NOMO-1 treated with DMSO at 0.1 percent for 48 hours (cell line): ENCODE data around the gene TPP1.
A peak's percentile ranks its signal among the peaks of the same experiment; 100 is the strongest.

ENCODE experiments used
- DNase-seq: peaks from one replicate; lab custom pipeline; 2025; ENCODE audit not compliant: unreplicated experiment; lab: John Stamatoyannopoulos, UW

Gene TPP1

DNA sequence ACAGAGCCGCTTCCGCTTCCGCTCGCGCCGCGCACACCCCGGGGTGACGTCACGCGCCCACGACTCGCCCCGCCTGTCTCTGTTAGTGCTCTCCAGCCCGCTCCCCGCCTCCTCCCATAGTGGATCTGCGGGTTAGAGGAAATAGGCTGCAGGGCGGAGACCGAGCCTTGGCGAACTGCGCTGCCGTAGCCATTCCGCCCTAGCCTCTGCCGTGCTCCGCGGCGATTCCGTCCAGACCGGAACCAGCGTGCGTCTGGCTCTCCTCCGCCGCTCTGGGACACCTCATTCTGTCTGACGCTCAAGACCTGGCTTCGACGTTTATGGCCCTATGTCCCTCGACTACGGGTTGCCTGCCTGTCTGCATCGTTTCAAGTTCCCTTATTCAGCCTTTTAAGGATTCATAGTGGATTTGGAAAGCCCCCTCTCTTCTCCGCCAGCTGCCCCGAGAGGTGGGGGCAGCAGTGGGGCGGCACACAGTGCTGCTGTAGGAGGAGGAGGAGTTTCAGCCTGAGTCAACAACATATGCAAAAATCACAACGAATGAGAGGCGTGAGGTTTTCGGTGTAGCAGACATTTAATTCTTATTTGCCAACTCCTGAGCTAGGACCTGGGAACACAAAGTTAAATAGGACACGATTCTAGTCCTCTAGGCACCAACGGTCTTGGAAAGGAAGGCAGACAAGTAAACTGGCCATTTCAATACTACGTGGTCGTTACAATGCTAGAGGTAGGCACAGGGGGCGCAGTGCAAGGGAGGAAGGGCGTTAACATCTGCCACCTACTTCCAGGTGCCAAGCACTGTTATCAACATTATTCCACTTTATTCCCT, 6.8 kb downstream of the TPP1 start, which contains the start of gene TAF10:
Gene TAF10, minus strand, starts transcription at position 4 of the 829 bp plus-strand sequence. CDS start 27 bp downstream, outside the sequence.
- peak; percentile 96 for DNase-seq

DNA sequence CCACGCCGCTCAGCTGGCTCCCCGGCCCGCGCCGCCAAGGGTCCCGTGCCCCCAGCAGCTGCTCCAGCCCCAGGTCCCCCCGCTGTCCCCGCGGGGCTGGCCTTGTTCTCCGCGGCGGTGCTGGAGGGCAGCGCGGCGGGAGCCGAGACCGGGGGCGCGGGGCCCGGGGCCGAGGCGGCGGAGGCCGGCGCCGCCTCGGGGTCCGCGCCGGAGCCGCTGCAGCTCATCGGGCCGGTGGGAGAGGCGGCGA, 7.3 kb downstream of the TPP1 start:
- DNase-seq: no peak

DNA sequence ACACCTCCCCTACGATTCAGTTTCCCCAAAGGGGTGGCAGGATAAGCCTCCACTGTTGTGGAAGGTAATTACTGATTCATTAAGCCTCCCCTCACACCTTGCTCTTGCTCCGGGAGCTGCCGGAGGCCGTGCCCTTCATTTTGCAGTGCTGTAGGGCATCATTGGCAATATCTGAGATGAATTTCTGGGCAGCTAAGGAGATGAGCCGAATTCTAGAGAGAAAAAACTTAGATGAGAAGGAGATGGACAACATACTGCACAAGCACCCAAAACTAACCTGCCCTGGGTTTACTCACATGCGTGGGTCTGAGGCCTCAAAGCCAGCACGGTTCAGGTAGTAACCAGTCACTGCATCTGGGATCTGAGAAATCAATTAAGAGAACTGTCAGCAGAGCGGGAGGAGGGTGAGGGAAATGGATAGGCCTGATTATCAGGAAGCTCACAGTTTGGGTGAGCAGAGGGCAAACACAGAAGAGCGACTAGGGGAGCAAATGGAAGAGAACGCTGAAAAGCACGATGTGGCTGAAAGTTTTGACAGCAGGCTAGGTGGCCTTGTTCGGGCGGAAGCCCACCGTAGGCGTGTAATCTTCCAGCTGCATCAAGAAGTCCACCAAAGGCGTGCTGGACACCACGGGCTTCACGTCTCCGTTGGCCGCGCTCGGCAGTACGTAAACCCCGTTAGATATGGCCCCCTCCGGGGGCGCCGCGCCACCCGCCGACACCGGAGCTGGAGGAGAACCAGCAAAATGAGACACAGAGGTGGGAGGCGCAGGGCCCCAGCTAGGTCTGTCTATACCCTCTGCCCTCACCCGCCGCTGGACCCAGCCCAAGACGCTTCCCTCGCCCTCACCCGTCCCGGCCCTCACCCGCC, 7.9 kb downstream of the TPP1 start:
- DNase-seq: peak; percentile 7

DNA sequence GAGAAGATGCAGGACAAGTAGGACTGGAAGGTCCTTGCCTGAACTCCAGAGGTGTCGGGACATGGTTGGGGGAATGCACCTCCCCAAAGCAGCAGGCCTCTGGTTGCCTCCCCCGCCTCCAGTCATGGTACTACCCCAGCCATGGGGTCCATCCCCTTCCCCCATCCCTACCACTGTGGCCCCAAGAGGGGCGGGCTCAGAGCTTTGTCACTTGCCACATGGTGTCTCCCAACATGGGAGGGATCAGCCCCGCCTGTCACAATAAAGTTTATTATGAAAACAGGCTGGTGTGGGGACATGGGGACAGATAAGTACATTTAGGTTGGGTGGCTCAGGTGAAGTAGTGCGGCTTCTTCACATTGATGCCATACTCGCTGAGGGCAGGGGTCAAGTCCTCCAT, 8.6 kb downstream of the TPP1 start:
- DNase-seq: no peak

DNA sequence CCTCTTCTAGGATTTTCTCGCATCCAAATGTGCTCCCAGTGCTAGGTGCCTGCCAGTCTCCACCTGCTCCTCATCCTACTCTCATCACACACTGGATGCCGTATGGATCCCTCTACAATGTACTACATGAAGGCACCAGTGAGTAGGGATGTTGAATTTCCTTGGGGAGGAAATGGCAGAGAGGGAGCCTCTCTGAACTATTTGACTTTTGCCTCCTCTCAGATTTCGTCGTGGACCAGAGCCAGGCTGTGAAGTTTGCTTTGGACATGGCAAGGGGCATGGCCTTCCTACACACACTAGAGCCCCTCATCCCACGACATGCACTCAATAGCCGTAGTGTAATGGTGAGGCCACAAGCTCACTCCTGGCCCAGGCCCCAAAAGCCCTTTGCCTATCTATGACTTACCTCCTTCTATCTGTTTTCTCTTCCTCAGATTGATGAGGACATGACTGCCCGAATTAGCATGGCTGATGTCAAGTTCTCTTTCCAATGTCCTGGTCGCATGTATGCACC, 9.7 kb downstream of the TPP1 start:
- no peak for DNase-seq

DNA sequence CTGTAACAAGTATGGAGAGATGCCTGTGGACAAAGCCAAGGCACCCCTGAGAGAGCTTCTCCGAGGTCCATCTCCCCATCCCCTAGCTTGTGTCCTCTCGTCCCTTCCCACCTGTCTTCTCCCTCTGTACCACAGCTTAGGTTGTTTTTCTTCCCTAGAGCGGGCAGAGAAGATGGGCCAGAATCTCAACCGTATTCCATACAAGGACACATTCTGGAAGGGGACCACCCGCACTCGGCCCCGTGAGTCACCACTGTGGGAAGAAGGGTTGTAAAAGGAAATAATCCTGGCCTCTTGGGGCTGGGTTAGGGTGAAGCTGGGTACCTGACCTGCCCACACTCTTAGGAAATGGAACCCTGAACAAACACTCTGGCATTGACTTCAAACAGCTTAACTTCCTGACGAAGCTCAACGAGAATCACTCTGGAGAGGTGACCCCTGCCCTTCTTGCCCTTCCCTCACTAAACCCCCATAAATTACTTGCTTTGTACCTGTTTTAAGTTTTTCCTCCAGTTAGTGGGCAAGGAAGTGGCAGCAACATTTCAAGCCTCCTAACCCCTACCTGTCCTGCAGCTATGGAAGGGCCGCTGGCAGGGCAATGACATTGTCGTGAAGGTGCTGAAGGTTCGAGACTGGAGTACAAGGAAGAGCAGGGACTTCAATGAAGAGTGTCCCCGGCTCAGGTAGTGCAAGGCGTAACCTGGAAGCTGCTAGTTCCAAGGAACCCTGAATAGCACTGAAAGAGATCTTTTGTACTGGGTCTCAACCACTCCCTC, 10.3 kb downstream of the TPP1 start:
- no peak for DNase-seq

DNA sequence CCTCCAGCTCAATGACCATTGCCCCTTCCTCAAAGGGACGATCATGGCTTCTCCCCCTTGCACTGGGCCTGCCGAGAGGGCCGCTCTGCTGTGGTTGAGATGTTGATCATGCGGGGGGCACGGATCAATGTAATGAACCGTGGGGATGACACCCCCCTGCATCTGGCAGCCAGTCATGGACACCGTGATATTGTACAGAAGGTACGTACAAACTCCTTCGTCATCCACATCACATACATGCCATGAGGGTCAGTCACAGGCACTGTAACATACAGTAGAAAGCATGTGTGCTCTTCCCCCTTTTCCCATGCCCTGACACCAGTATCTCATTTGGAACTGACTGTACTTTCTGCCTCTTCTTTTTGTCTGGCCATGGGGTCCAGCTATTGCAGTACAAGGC, 11.2 kb downstream of the TPP1 start:
- DNase-seq: no peak

DNA sequence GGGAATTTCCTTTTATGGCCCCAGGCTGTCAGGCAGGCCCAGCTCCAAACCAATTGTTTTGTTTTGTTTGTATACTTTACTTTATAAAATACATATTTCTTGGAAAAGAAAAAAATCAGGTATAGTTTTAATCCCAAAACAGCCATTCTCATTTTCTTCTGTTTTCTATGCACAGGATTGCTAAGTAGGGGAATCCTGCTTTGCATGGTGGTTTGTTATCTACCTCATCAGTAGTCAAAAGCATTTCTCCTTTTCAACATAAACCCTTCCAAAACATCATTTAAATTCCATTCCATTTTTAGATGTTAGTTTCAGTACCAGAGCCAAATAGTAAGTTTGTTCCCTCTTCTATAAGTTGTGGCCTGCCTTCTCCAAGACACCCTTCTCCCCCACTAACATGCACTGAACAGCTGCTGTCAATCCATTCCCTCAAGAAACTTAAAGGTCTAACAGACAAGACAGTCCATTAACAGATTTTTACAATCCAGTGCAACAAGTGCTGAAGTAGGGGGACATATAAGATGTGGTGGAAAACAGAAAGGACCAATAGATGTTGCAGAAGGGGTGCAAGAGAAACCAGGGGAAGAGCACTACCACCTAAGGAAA, 11.9 kb downstream of the TPP1 start:
- DNase-seq: no peak

DNA sequence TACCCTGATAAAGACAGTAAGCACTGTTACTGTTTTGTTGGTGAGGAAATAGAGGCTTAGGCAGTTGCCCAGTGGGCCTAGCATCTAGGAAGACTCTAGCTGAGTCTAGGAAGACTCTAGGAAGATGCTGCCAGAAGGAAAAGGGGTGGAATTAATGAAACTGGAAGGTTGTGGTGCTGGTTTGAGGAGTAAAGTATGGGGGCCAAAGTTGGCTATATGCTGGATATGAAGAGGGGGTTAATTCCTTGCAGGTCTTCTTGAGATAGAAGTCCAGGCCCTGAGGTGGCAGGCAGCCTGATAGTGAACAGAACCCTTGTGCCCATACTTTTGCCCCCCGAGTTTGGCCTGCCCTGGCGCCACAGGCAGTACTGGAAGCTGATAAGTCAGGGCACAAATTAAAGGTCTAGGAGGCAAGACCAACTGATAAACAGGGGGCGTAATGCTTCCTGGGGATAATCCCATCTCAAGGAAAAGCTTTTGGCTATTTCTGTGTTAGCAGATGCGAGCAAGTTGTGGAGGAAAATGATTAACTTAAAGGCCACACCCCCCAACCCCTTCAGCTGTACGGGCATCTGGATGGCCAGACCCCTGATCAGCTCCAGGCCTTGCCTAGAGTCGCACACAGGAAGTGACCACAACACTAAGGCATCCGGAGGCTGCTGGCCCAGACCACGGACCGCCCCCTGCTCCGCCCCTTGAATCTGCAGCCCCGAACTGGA, 12.6 kb downstream of the TPP1 start:
- peak; percentile 56 for DNase-seq

DNA sequence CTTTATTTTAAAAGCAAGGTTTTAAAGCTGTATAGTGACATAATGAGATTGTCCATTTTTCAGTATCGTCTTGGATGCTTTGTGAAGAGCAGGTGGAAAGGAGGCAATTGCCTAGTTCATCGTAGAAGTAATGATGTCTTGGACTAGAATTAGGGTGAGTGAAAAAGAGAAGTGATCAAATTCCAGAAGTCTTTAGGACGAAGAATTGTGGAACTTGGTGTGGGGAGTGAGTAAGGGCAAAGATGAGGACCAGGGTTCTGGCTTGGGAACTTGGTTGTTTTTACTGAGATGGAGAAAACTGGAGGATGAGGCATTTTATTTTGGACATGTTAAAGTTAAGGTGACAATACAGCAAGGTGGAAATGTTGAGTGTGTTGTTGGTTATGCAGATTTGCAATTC, 14.4 kb downstream of the TPP1 start:
- peak; percentile 1 for DNase-seq

DNA sequence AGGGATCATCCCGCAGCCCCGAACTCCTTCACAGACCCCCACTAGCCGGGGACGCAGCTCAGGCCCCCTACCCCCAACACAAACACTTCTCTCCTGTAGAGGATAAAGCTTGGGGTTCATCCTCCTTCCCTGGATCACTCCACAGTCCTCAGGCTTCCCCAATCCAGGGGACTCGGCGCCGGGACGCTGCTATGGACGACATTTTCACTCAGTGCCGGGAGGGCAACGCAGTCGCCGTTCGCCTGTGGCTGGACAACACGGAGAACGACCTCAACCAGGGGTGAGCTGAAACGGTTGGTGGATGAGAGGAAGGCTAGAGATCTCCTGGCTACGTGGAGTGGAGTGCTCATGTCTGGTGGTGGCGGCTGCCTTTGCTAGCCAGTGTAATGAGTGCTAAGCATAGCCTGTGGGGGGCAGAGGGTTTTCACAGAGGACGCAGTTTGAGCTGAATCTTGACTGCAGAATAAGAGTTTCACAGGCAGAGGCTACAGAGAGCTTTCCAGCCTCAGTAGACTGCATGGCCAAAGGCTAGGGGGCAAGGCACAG, 15.1 kb downstream of the TPP1 start:
- DNase-seq: peak; percentile 43

DNA sequence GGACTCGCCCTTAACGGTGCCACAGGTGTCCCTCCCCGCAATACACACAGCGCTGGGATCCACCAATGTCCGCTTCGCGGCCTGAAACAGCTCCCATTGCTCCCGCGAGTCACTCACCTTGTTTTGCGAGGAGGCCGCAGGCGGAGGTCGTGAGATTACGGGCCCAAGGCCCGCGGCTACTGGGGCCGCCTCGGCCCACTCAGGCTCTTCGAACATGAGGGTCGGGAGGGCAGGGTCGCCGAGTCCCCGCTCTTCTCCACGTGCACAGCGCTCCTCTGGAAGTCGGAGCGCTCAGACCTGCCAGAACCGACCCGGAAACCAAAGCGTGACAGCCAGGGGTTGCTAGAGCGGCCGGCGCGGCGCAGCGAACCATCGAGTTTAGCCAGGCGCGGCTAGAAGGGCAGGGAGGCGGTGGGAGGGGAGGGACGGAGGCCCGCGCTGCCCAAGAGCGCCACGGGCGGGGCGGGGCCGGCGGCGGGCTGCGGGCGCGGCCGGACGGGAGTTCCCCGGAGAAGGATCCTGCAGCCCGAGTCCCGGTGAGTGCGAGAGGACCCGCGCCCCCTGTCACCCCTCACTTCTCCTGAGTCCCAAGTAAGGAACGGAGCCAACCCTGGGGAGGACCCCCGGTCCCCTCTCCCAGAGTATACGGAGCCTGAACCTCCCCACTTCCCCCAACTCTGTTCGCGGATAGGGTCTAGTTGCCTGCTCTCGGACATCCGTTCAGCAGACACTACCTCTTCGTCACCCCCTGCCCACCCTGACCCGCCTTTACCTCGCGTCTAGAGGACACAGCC, 15.7 kb downstream of the TPP1 start, which contains the start of the genes ILK and RRP8:
Gene ILK, plus strand, starts transcription at position 488 of the 794 bp plus-strand sequence. CDS start 498 bp downstream, outside the sequence.
Gene RRP8, minus strand, starts transcription at position 330 of the 794 bp plus-strand sequence. Its CDS starts 114 bp downstream, at position 216.
- DNase-seq: peak; percentile 81

DNA sequence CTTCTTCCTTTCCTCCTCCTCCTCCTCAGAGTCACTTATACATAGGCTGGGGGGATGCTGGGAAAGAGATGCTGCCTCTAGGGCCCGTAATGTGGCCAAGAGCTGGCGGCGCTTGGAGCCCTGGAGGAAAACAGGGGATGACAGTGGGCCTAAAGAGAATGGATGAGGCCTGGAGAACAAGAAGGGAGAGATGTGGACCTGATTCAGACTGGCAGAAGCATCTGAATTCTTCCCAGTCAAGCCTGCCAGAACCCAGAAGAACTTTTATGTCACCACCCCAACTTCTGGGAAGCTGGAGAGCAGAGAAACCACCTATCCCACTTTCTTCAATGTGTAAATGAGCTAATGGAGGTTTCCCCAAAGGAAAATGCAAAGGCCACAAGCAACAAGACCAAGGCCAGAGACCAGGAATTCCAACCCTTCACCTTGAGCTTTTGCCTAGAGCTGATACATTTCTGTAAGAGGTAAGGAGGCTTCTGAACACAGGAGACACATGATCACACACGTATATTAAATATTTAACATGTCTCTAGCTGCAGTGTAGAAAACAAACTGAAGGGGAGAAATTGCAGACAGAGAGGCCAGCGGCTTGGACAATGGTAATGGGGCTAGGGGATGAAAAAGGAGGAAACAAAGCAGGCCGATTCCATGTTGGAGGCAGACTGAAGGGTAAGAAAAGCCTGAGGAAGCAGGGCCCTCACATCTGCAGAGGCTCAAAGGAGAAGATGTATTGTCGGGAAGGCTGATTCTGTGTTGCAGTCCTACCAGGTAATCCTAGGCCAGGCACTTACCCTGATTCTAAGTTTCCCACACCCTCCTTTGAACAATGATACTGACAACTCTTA, 16.9 kb downstream of the TPP1 start:
- peak; percentile 4 for DNase-seq

DNA sequence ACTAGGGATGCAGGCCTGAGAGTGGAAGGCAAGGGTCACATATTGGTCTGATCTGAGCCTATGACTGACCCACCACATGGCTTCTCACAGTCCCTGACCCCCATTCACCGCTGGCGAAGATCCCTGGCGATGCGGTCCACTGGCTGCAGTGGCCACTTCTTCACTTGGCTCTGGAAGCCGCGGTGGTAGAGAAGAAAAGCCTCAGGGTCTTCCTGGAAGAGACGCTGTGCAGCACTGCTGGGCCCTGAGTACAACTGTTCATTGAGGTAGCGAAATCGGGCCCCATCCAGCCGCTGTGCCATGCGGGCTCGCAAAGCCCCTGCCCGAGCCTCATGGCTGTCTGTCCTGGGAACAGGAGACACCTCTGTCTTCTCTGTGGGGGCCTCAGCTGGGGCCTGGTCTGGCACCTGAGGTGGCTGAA, 18.2 kb downstream of the TPP1 start:
- DNase-seq: no peak

DNA sequence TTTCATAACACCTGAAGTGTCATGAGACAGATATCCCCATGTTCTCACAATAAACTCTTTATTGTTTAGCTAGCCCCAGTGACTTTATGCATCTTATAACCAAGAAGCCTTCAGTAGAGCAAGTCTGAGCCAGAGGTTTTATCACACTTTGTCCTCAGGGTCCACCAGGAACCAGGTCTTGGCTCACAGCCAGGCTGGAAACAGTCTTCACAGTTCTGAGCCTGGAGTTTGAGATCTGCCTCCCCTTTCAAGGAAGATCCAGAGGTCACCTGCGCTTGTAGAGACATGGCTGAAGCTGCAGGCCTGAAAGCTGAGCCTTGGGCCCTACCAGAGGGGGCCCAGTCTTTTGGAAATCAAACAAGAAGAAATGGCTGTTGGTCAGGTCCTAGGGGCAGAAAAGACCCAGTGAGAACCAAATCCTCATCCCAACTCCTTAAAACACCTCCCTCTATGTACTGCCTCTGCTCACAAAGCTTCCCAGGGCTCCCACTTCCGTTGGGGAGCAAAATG, 19.3 kb downstream of the TPP1 start:
- DNase-seq: no peak

DNA sequence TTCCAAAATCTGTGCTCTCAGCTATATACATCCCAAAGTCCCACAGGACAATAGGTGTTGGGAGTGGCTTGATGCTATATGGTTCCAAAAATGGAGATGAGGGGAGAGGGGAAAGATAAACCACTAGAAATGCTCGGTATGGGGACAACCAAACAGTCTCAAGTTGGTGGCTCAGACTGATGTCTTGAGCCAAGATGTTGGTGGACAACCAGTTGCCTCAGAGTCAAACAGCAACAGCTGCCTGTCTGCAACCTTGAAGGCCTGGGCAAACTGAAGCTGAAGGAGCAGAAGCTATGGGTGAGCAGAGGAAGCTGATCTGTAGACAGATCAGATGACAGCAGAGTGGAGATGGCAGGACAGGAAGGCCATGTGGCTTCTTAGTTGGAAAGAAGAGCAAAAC, 19.8 kb downstream of the TPP1 start:
- no peak for DNase-seq

DNA sequence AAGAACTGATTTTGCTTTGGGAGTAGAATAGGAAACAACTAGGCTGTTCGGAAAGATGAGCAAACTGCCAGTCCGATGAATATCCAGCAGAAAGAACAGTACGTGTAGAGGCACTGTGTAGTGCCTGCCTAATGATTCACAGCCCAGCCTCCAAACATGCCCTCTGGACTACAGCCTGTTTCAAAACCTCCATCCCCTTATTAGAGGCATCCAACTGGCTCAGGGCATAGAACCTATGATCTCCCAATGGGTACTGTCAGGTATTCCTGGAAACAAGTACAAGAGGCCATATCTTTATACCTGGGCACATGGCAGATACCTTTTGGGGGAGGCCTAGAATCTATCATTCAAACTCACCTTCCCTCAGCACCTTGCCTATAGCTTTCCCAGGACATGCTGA, 20.7 kb downstream of the TPP1 start:
- no peak for DNase-seq
